CD4-positive, alpha-beta T cell (primary cell): ENCODE measurements around the gene DEFB132. TPM values are rescaled to one million over a fixed set of nuclear protein-coding genes. Genes with fewer than 3 reads are reported as not detected.
"Not testable (repeated sequence)": the region's sequence is repeated elsewhere in the genome, so short reads cannot be mapped to it uniquely, and the experiment has no call there.

ENCODE experiments used
- ATAC-seq: fragments of 200-7000 bp; cut with Tn5 transposase; one replicate; pipeline ENCODE4 v1.10.0; 2022; ENCODE audit warnings: mild to moderate bottlenecking; ENCODE audit not compliant: poor library complexity
- CTCF ChIA-PET: fragments of 350-600 bp; sonication (Branson Sonifier 250); formaldehyde crosslinking; loops from one replicate; lab custom pipeline; 2021; ENCODE audit warnings: antibody characterized with exemption, inconsistent platforms; lab: Charles Lee
- POLR2A ChIA-PET: fragments of 350-600 bp; sonication (Branson Sonifier 250); formaldehyde crosslinking; loops from one replicate; lab custom pipeline; 2021; ENCODE audit warnings: antibody characterized with exemption, inconsistent platforms; lab: Charles Lee
- DNase-seq, 14 experiments: peaks; one replicate each; pipeline ENCODE4 v3.0.0-alpha.2; 2013 to 2020; ENCODE audit warnings: mixed read lengths in 2 of 14
- H3K27ac ChIP-seq, 2 donors: one replicate each; pipeline versions ENCODE4 v1.5.1 to v1.7.0; 2013; ENCODE audit warnings: low read length in 2 of 2, low read depth in 1 of 2, mild to moderate bottlenecking in 1 of 2
- H3K27me3 ChIP-seq, 2 experiments: 1 replicate in 1 of 2; 2 replicates in 1 of 2; pipeline versions ENCODE4 v1.6.1 to v1.7.0; 2013; ENCODE audit warnings: low read length in 2 of 2, control low read depth in 1 of 2, mild to moderate bottlenecking in 1 of 2, moderate library complexity in 1 of 2; ENCODE audit not compliant: insufficient read depth in 2 of 2, control insufficient read depth in 1 of 2
- H3K36me3 ChIP-seq: one replicate; pipeline ENCODE4 v1.6.1; 2013; ENCODE audit warnings: low read length, control low read depth; ENCODE audit not compliant: insufficient read depth
- H3K4me1 ChIP-seq: one replicate; pipeline ENCODE4 v1.6.1; 2013; ENCODE audit warnings: low read length, control low read depth; ENCODE audit not compliant: insufficient read depth
- H3K4me3 ChIP-seq: one replicate; pipeline ENCODE4 v1.5.1; 2013; ENCODE audit warnings: mild to moderate bottlenecking, low read length, moderate library complexity
- H3K9me3 ChIP-seq, 2 experiments: 1 replicate in 1 of 2; 2 replicates in 1 of 2; pipeline versions ENCODE4 v1.6.1 to v1.7.0; 2013; ENCODE audit warnings: low read length in 2 of 2, mild to moderate bottlenecking in 2 of 2, control low read depth in 1 of 2, moderate library complexity in 1 of 2; ENCODE audit not compliant: control insufficient read depth in 1 of 2, insufficient read depth in 1 of 2
- H3K27ac Mint-ChIP-seq: one replicate; pipeline ENCODE4 v1.8.0; 2020; ENCODE audit warnings: mixed read lengths
- H3K27me3 Mint-ChIP-seq: one replicate; pipeline ENCODE4 v1.8.0; 2021; ENCODE audit warnings: mixed read lengths
- H3K36me3 Mint-ChIP-seq: one replicate; pipeline ENCODE4 v1.8.0; 2021; ENCODE audit warnings: low read depth, mixed read lengths
- H3K4me1 Mint-ChIP-seq: one replicate; pipeline ENCODE4 v1.8.0; 2021; ENCODE audit warnings: low read depth, mixed read lengths
- H3K4me3 Mint-ChIP-seq: one replicate; pipeline ENCODE4 v1.8.0; 2020; ENCODE audit warnings: mild to moderate bottlenecking, mixed read lengths
- H3K9me3 Mint-ChIP-seq: one replicate; pipeline ENCODE4 v1.8.0; 2020; ENCODE audit warnings: mixed read lengths
- intact Hi-C, 2 experiments: fragments of 100-400 bp; cut with DNase I in 1 of 2; cut with micrococcal nuclease in 1 of 2; formaldehyde crosslinking; loops; one replicate each; pipeline versions ENCODE4 v1.15.1 to v1.9.0; 2023 to 2025; cut with DNase I, micrococcal nuclease
- total RNA-seq, 174 experiments: library from RNA in 2 of 174; stranded (reverse) in 2 of 174; gene quantifications; one replicate each; pipeline ENCODE4 v1.2.3 and lab custom pipeline; 2021 to 2026
- TF ChIP-seq, protein P1 (sequence below): fragments of 200-600 bp; IDR thresholded peaks from one replicate; pipeline ENCODE4 v1.8.0; 2022; ENCODE audit warnings: antibody characterized with exemption, mild to moderate bottlenecking

DEFB132 gene
- total RNA-seq, 2 experiments from 2014 or later: not detected

DNA sequence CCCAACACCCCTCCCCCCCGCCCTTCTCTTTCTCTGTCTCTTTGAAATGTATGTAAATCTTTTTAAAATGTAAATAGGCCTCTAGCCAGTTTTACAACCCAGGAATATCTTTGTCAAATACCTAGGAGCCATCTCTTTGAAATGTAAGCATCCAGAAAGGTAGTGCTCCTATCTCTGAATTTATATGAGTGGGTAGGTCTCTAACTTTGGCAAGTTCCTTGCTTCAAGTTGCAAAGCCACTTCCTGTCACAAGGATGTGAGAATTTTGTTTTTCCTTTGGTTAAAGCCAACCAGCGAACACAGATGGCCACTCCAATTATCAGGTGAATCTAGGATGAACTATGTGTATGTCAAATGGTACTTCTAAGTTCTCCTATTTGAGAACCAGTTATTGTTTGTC lies 6.2 kb upstream of the DEFB132 start:
- no peak overlapping the region for H3K4me3 ChIP-seq
- peaks cover 13% of the 10 kb centered on the region for H3K4me1 Mint-ChIP-seq
- no peaks in the 10 kb centered on the region for H3K4me1 ChIP-seq
- DNase-seq: no peak
- peak overlapping the region; percentile 59 for H3K27ac Mint-ChIP-seq
- H3K27me3 Mint-ChIP-seq: no peaks in the 10 kb centered on the region
- H3K4me3 Mint-ChIP-seq: no peak overlapping the region
- intact Hi-C loops: no loop called here
- H3K36me3 Mint-ChIP-seq: no peaks in the 10 kb centered on the region
- no peak overlapping the region for H3K27ac ChIP-seq
- TF ChIP-seq, protein P1, sequence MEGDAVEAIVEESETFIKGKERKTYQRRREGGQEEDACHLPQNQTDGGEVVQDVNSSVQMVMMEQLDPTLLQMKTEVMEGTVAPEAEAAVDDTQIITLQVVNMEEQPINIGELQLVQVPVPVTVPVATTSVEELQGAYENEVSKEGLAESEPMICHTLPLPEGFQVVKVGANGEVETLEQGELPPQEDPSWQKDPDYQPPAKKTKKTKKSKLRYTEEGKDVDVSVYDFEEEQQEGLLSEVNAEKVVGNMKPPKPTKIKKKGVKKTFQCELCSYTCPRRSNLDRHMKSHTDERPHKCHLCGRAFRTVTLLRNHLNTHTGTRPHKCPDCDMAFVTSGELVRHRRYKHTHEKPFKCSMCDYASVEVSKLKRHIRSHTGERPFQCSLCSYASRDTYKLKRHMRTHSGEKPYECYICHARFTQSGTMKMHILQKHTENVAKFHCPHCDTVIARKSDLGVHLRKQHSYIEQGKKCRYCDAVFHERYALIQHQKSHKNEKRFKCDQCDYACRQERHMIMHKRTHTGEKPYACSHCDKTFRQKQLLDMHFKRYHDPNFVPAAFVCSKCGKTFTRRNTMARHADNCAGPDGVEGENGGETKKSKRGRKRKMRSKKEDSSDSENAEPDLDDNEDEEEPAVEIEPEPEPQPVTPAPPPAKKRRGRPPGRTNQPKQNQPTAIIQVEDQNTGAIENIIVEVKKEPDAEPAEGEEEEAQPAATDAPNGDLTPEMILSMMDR: no peak
- peaks cover 0 to 2% of the 10 kb centered on the region in 2 experiments for H3K27me3 ChIP-seq
- H3K9me3 ChIP-seq: no peaks in the 10 kb centered on the region
- CTCF ChIA-PET: no interaction called here
- no peaks in the 10 kb centered on the region for H3K9me3 Mint-ChIP-seq
- no peak for ATAC-seq
- POLR2A ChIA-PET: no interaction called here
- no peaks in the 10 kb centered on the region for H3K36me3 ChIP-seq

DNA sequence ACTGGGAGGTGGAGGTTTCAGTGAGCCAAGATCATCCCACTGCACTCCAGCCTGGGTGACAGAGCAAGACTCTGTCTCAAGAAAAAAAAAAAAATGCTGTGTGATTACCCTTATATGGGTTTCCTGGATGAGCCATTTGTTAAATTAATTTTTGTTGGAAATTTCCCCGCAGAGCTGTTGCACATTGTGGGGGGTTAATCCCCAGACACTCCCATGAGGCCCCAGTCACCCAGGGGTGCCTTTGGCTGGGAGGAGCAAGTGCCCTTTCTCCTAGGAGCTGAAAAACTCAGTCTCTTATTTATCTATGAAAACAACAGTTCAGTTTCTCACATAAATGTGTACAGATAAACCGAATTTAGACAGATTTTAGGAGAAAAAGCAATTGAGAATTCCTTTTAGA lies 4.7 kb upstream of the DEFB132 start:
- H3K9me3 Mint-ChIP-seq: no peaks in the 10 kb centered on the region

GRCh38 chr20:253447-253846 lies 4.1 kb upstream of the DEFB132 start:
- H3K4me1 Mint-ChIP-seq: peaks cover 13% of the 10 kb centered on the region
- POLR2A ChIA-PET, H3K27me3 Mint-ChIP-seq, H3K36me3 Mint-ChIP-seq, H3K36me3 ChIP-seq, H3K4me1 ChIP-seq, H3K27ac Mint-ChIP-seq, intact Hi-C loops, ATAC-seq, H3K27ac ChIP-seq, H3K27me3 ChIP-seq, H3K9me3 Mint-ChIP-seq, H3K4me3 Mint-ChIP-seq, CTCF ChIA-PET, H3K4me3 ChIP-seq, H3K9me3 ChIP-seq, DNase-seq: not testable (repeated sequence)

More for the DNA sequence above, 4.7 kb upstream of the DEFB132 start:
- CTCF ChIA-PET: no interaction called here
- Mint-ChIP-seq H3K27me3 (no peaks in the 10 kb centered on the region), H3K4me1 (peaks cover 13% of the 10 kb centered on the region), H3K4me3 (no peak overlapping the region), H3K36me3 (no peaks in the 10 kb centered on the region), H3K27ac (no peak overlapping the region)
- H3K4me3 ChIP-seq: no peak overlapping the region
- no peaks in the 10 kb centered on the region for H3K4me1 ChIP-seq
- H3K36me3 ChIP-seq: no peaks in the 10 kb centered on the region
- H3K27me3 ChIP-seq: peaks cover 0 to 2% of the 10 kb centered on the region in 2 experiments
- TF ChIP-seq, protein P1: no peak
- ATAC-seq (no peak), DNase-seq (no peak)
- no peaks in the 10 kb centered on the region for H3K9me3 ChIP-seq
- POLR2A ChIA-PET: no interaction called here
- intact Hi-C loops: no loop called here
- no peak overlapping the region for H3K27ac ChIP-seq

- no peaks in the 10 kb centered on the region for H3K36me3 Mint-ChIP-seq
Observed at GRCh38 chr20:258269-258858, 840 bp downstream of the DEFB132 start.

More at GRCh38 chr20:258269-258858, 840 bp downstream of the DEFB132 start:
- TF ChIP-seq, protein P1: no peak
- Histone ChIP-seq H3K36me3 (no peaks in the 10 kb centered on the region), H3K4me3 (no peak overlapping the region), H3K9me3 (no peaks in the 10 kb centered on the region), H3K27ac (no peak overlapping the region), H3K27me3 (peaks cover 0 to 2% of the 10 kb centered on the region in 2 experiments), H3K4me1 (no peaks in the 10 kb centered on the region)
- H3K27ac Mint-ChIP-seq: no peak overlapping the region
- H3K27me3 Mint-ChIP-seq: no peaks in the 10 kb centered on the region
- DNase-seq: no peak
- intact Hi-C loops: no loop called here
- ChIA-PET CTCF (interaction anchor here (1.2 kb wide), 1 partner anchor 72 kb away, joined by 5 read pairs; no protein-coding TSS in a partner anchor), POLR2A (interaction anchor here (0.7 kb wide), 1 partner anchor 8 kb away, joined by 3 read pairs; no protein-coding TSS in a partner anchor)
- ATAC-seq: peak; percentile 24
- H3K4me1 Mint-ChIP-seq: peaks cover 7% of the 10 kb centered on the region
- no peaks in the 10 kb centered on the region for H3K9me3 Mint-ChIP-seq
- no peak overlapping the region for H3K4me3 Mint-ChIP-seq
